Loucy (cell line): ENCODE measurements around the gene DLG2.

ENCODE experiments used
- CTCF ChIP-seq: fragments of 200-600 bp; sonication (generic); conservative IDR thresholded peaks from 2 replicates; pipeline ENCODE4 v1.5.1; 2014; ENCODE audit warnings: mild to moderate bottlenecking, antibody characterized with exemption, low read length
- EZH2phosphoT487 ChIP-seq: fragments of 200-600 bp; IDR thresholded peaks from 2 replicates; pipeline ENCODE4 v1.6.1; 2018; ENCODE audit warnings: antibody characterized with exemption, mild to moderate bottlenecking, moderate library complexity, borderline replicate concordance

DNA sequence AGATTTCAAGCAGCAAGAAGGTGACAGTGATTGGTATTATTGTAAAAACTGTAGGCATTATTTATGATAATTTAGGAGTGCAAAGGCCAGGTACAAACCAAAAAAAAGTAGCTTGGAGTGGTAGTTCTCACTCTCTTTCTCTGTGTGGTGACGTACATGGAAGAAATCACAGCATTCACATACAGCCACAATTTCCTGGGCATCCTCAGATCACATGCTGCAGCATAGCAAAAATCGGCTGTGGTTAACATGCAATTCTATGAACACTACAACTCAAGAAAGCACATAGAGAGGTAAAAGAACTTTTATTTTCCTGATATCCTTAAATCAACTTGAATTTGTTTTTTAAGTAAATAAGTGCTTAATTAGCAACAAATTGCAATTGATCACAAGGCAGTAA, 875.8 kb downstream of the DLG2 start:
- TF ChIP-seq CTCF (no peak), EZH2phosphoT487 (no peak)
